GM21528 (cell line): ENCODE data around the gene SPATA31C2.
"Not testable (repeated sequence)": the region's sequence is repeated elsewhere in the genome, so short reads cannot be mapped to it uniquely, and the experiment has no call there.

Experiments used
- ATAC-seq: cut with Tn5 transposase; IDR thresholded peaks from one replicate; pipeline ENCODE4 v1.9.1; 2021; ENCODE audit warnings: mild to moderate bottlenecking, moderate library complexity; ENCODE audit not compliant: unreplicated experiment, low FRiP score

SPATA31C2 gene

GRCh38 chr9:88127700-88128300 lies 10.5 kb downstream of the SPATA31C2 start:
- ATAC-seq = not testable (repeated sequence)

GRCh38 chr9:88123413-88123812 lies 14.9 kb downstream of the SPATA31C2 start:
- ATAC-seq = not testable (repeated sequence)

GRCh38 chr9:88118121-88118520 lies 20.2 kb downstream of the SPATA31C2 start:
- not testable (repeated sequence) for ATAC-seq

DNA sequence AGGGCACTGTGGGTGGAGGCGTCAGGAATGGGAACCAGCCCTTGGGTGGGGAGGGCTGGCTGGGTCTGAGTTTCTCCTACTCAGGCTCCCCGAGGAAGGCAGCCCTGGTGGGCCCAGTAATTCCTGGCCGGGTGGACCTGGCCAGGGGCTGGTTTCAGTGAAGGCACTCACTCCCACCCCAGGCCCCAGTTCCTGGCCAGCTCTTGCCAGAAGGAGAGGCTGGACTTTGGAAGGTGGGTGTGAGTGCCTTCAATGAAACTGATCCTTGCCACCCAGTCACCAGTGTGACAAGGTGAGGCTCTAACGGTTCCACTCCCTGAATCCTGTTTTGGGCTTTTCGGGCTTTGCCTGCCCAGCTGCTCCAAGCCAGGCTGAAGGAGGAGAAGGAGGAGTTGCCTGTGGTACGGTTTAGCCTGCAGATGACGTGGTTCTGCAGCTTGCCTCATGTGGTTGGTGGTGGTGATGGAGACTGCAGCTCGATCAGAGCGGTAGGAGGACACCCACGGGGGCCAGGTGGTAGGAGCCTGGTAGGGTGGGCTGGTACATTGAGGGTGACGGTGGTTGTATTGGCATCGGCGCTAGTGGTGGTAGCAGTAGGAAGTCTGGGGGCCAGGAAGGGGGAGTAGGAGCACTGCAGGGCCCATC lies 23.2 kb downstream of the SPATA31C2 start:
- ATAC-seq = not testable (repeated sequence)

GRCh38 chr9:88114283-88114967 lies 23.9 kb downstream of the SPATA31C2 start:
- ATAC-seq = not testable (repeated sequence)

GRCh38 chr9:88113156-88114130 lies 24.8 kb downstream of the SPATA31C2 start:
- not testable (repeated sequence) for ATAC-seq

DNA sequence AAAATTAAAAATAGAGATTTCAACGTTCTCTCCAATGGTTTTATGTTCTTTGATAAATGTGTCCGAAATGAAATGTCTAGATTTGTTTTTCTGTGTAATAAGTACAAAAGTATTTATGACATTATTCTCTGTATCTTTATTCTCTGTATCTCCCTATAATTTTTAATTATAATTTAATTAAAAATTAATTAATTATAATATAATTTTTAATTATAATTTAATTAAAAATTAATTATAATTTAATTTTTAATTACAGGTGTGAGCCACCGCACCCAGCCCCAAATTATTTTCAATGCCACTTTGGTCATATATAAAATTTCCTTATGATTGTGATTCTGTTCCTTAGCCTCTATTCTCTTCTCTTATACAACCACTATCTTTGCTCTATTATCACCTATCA lies 28.2 kb downstream of the SPATA31C2 start:
- ATAC-seq = no peak

DNA sequence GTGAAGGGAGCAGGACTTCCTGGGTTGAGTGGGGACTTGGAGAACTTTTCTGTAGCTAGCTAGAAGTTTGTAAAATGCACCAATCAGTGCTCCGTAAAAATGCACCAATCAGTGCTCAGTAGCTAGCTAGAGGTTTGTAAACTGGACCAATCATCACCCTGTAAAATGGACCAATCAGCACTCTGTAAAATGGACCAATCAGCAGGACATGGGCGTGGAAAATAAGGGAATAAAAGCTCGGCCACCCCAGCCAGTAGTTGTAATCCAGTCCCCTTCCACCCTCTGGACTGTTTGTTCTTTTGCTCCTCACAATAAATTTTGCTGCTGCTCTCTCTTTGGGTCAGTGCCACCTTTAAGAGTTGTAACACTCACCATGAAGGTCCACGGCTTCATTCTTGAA lies 29.5 kb downstream of the SPATA31C2 start:
- ATAC-seq = no peak

DNA sequence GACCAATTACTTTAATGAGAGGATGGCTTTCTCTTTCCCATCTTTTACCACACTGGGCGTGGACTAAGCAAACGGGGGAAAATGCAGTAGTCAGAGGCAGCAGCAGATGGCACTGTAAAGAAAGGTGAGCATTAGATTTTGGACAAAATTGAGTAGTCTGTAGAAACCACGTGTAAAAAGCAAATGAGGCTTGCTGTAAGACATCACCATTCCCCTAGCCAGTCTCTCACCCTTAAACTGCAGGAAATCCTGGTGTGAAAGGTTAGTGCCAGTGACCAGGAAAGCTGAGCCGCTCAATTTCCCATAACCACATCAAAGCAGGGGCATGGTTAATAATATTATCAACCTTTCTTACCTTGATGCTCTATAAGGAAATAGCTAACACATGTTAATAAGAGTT lies 31.8 kb downstream of the SPATA31C2 start:
- no peak for ATAC-seq

GRCh38 chr9:88092797-88093331 lies 45.4 kb downstream of the SPATA31C2 start:
- ATAC-seq = no peak

GRCh38 chr9:88090151-88090581 lies 48.1 kb downstream of the SPATA31C2 start:
- no peak for ATAC-seq

- no peak for ATAC-seq
These were observed 50.4 kb downstream of the SPATA31C2 start for GRCh38 chr9:88087906-88088305.

- no peak for ATAC-seq
These were observed 52.8 kb downstream of the SPATA31C2 start for GRCh38 chr9:88085476-88085875.

- no peak for ATAC-seq
These were observed 53.7 kb downstream of the SPATA31C2 start for GRCh38 chr9:88084357-88085183.
